HL-60 (cell line): ENCODE measurements around the gene EFR3B.

Experiments
- CTCF ChIP-seq: IDR thresholded peaks from one replicate; pipeline ENCODE4 v1.5.1; 2011; ENCODE audit warnings: low read length, control low read depth, inconsistent platforms; ENCODE audit not compliant: insufficient read depth
- GABPA ChIP-seq: IDR thresholded peaks from 2 replicates; pipeline ENCODE4 v1.6.1; 2012; ENCODE audit warnings: low read depth
- POLR2AphosphoS5 ChIP-seq: IDR thresholded peaks from 2 replicates; pipeline ENCODE4 v1.6.1; 2012; ENCODE audit warnings: low read depth
- REST ChIP-seq: IDR thresholded peaks from 2 replicates; pipeline ENCODE4 v1.6.1; 2012; ENCODE audit warnings: low read depth; ENCODE audit not compliant: insufficient replicate concordance

GRCh38 chr2:25125976-25126375, 84.1 kb downstream of the EFR3B start:
- TF ChIP-seq CTCF (no peak), REST (no peak), GABPA (no peak), POLR2AphosphoS5 (no peak)
